HG03095 (cell line): Measurements from ENCODE around the gene SBNO2.

Experiments used
- ATAC-seq: cut with Tn5 transposase; IDR thresholded peaks from one replicate; pipeline ENCODE4 v1.9.1; 2021; ENCODE audit warnings: moderate library complexity; ENCODE audit not compliant: unreplicated experiment

The SBNO2 gene

GRCh38 chr19:1064661-1065605 lies 109.1 kb downstream of the SBNO2 start:
- ATAC-seq = no peak

- no peak for ATAC-seq
These were observed 110.0 kb downstream of the SBNO2 start for GRCh38 chr19:1063909-1064660.

GRCh38 chr19:1063030-1063908 lies 110.8 kb downstream of the SBNO2 start:
- no peak for ATAC-seq

- no peak for ATAC-seq
These were observed 111.6 kb downstream of the SBNO2 start for GRCh38 chr19:1062387-1063029.

GRCh38 chr19:1061987-1062386 lies 112.1 kb downstream of the SBNO2 start:
- ATAC-seq = no peak

GRCh38 chr19:1060689-1061088 lies 113.4 kb downstream of the SBNO2 start:
- ATAC-seq = no peak

- ATAC-seq = no peak
These were observed 116.0 kb downstream of the SBNO2 start for GRCh38 chr19:1058112-1058511.
